ENCODE measurements around the gene UBAC2. TPM values are rescaled to one million over a fixed set of nuclear protein-coding genes. Genes with fewer than 3 reads are reported as not detected.

The UBAC2 gene
- total RNA-seq, 2 experiments from 2014 or later = 26.8 to 28.5 TPM

DNA sequence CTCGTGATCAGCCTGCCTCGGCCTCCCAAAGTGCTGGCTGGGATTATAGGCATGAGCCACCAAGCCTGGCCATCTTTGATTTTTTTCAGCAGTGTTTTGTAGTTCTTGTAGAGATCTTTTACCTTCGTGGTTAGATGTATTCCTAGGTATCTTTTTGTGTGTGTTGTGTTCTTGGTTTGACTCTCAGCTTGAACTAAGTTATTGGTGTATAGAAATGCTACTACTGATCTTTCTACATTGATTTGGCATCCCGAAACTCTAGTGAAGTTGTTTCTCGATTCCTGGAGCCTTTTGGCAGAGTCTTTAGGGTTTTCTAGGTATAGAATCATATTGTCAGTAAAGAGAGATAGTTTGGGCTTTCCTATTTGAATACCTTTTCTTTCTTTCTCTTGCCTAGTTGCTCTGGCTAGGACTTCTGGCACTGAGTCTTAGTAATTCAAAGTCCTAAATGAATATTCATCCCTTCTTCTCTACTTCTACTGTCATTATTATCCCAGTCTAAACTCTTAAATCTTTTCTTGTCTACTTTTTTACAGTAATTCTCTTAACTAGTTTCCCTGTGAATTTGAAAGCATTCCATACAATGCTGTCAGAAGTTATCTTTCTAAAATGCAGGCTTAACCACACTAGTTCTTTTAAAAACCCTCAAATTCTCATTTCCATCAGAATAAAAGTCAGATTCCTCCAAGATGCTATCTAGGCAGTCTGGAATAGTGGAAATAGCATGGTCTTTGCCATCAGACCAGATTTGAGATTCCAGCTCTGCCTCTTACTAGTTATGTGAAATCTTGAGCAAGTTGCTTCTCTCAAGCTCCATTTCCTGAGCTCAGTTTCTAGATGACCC, 50.5 kb downstream of the UBAC2 start:
- Histone ChIP-seq H3K9me2 (ENCODE audit: insufficient read depth, low read length) (no peaks in the 10 kb centered on the region), H4K20me1 (ENCODE audit: insufficient read depth, low read length) (0 out of 2 replicates have a peak, but pooled peaks cover 4% of the 10 kb centered on the region), H3K4me3 (ENCODE audit: low read depth, low read length, poor library complexity, severe bottlenecking) (no peak overlapping the region), H2AFZ (ENCODE audit: low read length) (no peak overlapping the region), H3K9me3 (ENCODE audit: low read length) (no peaks in the 10 kb centered on the region), H3K4me1 (ENCODE audit: insufficient read depth, low read length, poor library complexity, severe bottlenecking) (peaks cover 16% of the 10 kb centered on the region), H3K27ac (ENCODE audit: low read depth, low read length, poor library complexity, severe bottlenecking) (no peak overlapping the region), H3K36me3 (ENCODE audit: insufficient read depth, low read length) (peaks cover 54% of the 10 kb centered on the region), H3K79me2 (ENCODE audit: insufficient read depth, low read depth, low read length) (peaks cover 36% of the 10 kb centered on the region), H3K4me2 (ENCODE audit: low read length) (no peak overlapping the region)
- ChIA-PET POLR2A (interaction anchor here (0.7 kb wide), 1 partner anchor 8 kb away, joined by 4 read pairs; no protein-coding TSS in a partner anchor), CTCF (ENCODE audit: unreplicated experiment) (no interaction called here)
- TF ChIP-seq, protein P1, sequence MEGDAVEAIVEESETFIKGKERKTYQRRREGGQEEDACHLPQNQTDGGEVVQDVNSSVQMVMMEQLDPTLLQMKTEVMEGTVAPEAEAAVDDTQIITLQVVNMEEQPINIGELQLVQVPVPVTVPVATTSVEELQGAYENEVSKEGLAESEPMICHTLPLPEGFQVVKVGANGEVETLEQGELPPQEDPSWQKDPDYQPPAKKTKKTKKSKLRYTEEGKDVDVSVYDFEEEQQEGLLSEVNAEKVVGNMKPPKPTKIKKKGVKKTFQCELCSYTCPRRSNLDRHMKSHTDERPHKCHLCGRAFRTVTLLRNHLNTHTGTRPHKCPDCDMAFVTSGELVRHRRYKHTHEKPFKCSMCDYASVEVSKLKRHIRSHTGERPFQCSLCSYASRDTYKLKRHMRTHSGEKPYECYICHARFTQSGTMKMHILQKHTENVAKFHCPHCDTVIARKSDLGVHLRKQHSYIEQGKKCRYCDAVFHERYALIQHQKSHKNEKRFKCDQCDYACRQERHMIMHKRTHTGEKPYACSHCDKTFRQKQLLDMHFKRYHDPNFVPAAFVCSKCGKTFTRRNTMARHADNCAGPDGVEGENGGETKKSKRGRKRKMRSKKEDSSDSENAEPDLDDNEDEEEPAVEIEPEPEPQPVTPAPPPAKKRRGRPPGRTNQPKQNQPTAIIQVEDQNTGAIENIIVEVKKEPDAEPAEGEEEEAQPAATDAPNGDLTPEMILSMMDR (conservative IDR thresholded peaks at IDR 0.05; ENCODE audit: low read length) = no peak
- no peak for TF ChIP-seq EZH2phosphoT487 (IDR thresholded peaks at IDR 0.05; ENCODE audit: borderline replicate concordance, low read depth, low read length)
- no TSS peak for BruUV-seq (replicated peaks)
- DNase-seq (ENCODE audit: low spot score) = no peak
- intact Hi-C loops (cut with micrococcal nuclease; ENCODE audit: unreplicated experiment) = loop anchor here (10.0 kb wide), 1 partner anchor 254 kb away; the partner anchor contains the start of gene TM9SF2

DNA sequence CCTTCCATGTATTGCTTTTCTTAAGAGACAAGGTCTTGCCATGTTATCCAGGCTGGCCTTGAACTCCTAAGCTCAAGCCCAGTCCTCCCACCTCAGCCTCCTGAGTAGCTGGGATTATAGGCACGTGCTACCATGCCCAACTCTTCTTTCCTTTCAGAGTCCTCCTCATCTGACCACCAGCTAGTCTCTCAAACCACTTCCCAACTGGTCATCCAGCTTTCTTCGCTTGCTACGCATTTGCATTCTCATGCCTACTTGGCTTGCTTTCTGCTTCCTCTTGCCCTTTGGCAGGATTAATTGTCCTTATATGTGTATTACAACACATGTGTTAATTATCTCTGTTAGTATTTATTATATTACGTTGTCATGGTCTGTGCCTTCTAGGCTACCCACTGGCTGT, 51.3 kb downstream of the UBAC2 start:
- no peaks in the 10 kb centered on the region for H3K9me2 ChIP-seq (ENCODE audit: insufficient read depth, low read length)
- no peak overlapping the region for H2AFZ ChIP-seq (ENCODE audit: low read length)
- H4K20me1 ChIP-seq (ENCODE audit: insufficient read depth, low read length) = 0 out of 2 replicates have a peak, but pooled peaks cover 4% of the 10 kb centered on the region
- no peak for TF ChIP-seq EZH2phosphoT487 (IDR thresholded peaks at IDR 0.05; ENCODE audit: borderline replicate concordance, low read depth, low read length)
- TF ChIP-seq, protein P1 (conservative IDR thresholded peaks at IDR 0.05; ENCODE audit: low read length) = no peak
- H3K36me3 ChIP-seq (ENCODE audit: insufficient read depth, low read length) = peaks cover 50% of the 10 kb centered on the region
- ChIA-PET CTCF (ENCODE audit: unreplicated experiment) (no interaction called here), POLR2A (interaction anchor here (0.7 kb wide), 1 partner anchor 9 kb away, joined by 4 read pairs; no protein-coding TSS in a partner anchor)
- H3K79me2 ChIP-seq (ENCODE audit: insufficient read depth, low read depth, low read length) = peaks cover 43% of the 10 kb centered on the region
- no TSS peak for BruUV-seq (replicated peaks)
- no peak for DNase-seq (ENCODE audit: low spot score)
- no peak overlapping the region for H3K4me3 ChIP-seq (ENCODE audit: low read depth, low read length, poor library complexity, severe bottlenecking)
- no peak overlapping the region for H3K4me2 ChIP-seq (ENCODE audit: low read length)
- intact Hi-C loops (cut with micrococcal nuclease; ENCODE audit: unreplicated experiment) = loop anchor here (10.0 kb wide), 1 partner anchor 253 kb away; the partner anchor contains the start of gene TM9SF2
- no peak overlapping the region for H3K27ac ChIP-seq (ENCODE audit: low read depth, low read length, poor library complexity, severe bottlenecking)
- H3K9me3 ChIP-seq (ENCODE audit: low read length) = no peaks in the 10 kb centered on the region
- H3K4me1 ChIP-seq (ENCODE audit: insufficient read depth, low read length, poor library complexity, severe bottlenecking) = peaks cover 16% of the 10 kb centered on the region

All from OCI-LY7 (cell line).